Memory B cell (primary cell): ENCODE data around the gene VEGFB.

Source experiments
- ATAC-seq: fragments of 150-1000 bp; cut with Tn5 transposase; 2 replicates; pipeline ENCODE4 v1.10.0; 2021; ENCODE audit warnings: low read depth, mild to moderate bottlenecking, moderate library complexity
- DNase-seq, 2 donors: peaks; one replicate each; pipeline ENCODE4 v3.0.0; 2022; ENCODE audit warnings: low spot score in 2 of 2
- H3K27ac Mint-ChIP-seq: one replicate; pipeline ENCODE4 v1.8.0; 2022; ENCODE audit warnings: mild to moderate bottlenecking, moderate library complexity, mixed read lengths
- H3K27me3 Mint-ChIP-seq: one replicate; pipeline ENCODE4 v1.8.0; 2022; ENCODE audit warnings: mixed read lengths
- H3K36me3 Mint-ChIP-seq: one replicate; pipeline ENCODE4 v1.8.0; 2022; ENCODE audit warnings: mild to moderate bottlenecking, mixed read lengths
- H3K4me1 Mint-ChIP-seq: one replicate; pipeline ENCODE4 v1.8.0; 2022; ENCODE audit warnings: mixed read lengths
- H3K4me3 Mint-ChIP-seq: one replicate; pipeline ENCODE4 v1.8.0; 2022; ENCODE audit warnings: mild to moderate bottlenecking, moderate library complexity, mixed read lengths
- H3K9me3 Mint-ChIP-seq: one replicate; pipeline ENCODE4 v1.8.0; 2022; ENCODE audit warnings: mixed read lengths

VEGFB gene

GRCh38 chr11:64207256-64208085, 26.9 kb upstream of the VEGFB start:
- H3K4me1 Mint-ChIP-seq = peaks cover 36% of the 10 kb centered on the region
- ATAC-seq (peak; percentile 68), DNase-seq (peak in 1 of 2 donors; percentile 55)
- peaks cover 27% of the 10 kb centered on the region for H3K36me3 Mint-ChIP-seq
- H3K9me3 Mint-ChIP-seq = no peaks in the 10 kb centered on the region
- peak overlapping the region; percentile 89 for H3K4me3 Mint-ChIP-seq
- no peaks in the 10 kb centered on the region for H3K27me3 Mint-ChIP-seq
- peak overlapping the region; percentile 86 for H3K27ac Mint-ChIP-seq

- ATAC-seq = no peak
- H3K36me3 Mint-ChIP-seq = peaks cover 28% of the 10 kb centered on the region
These were observed 26.1 kb upstream of the VEGFB start for GRCh38 chr11:64208086-64208795.

GRCh38 chr11:64208796-64209562, 25.4 kb upstream of the VEGFB start:
- Mint-ChIP-seq H3K36me3 (peaks cover 25% of the 10 kb centered on the region), H3K4me1 (peaks cover 43% of the 10 kb centered on the region), H3K4me3 (peak overlapping the region; percentile 58), H3K9me3 (no peaks in the 10 kb centered on the region), H3K27me3 (no peaks in the 10 kb centered on the region), H3K27ac (peak overlapping the region; percentile 86)
- no peak for DNase-seq
- ATAC-seq = no peak

More at GRCh38 chr11:64208086-64208795, 26.1 kb upstream of the VEGFB start:
- no peaks in the 10 kb centered on the region for H3K9me3 Mint-ChIP-seq
- H3K4me1 Mint-ChIP-seq = peaks cover 39% of the 10 kb centered on the region
- no peaks in the 10 kb centered on the region for H3K27me3 Mint-ChIP-seq
- peak overlapping the region; percentile 86 for H3K27ac Mint-ChIP-seq
- peak overlapping the region; percentile 89 for H3K4me3 Mint-ChIP-seq
- DNase-seq = no peak

- Mint-ChIP-seq H3K9me3 (no peaks in the 10 kb centered on the region), H3K36me3 (peaks cover 21% of the 10 kb centered on the region), H3K27me3 (no peaks in the 10 kb centered on the region), H3K4me1 (peaks cover 41% of the 10 kb centered on the region), H3K4me3 (no peak overlapping the region), H3K27ac (no peak overlapping the region)
- DNase-seq (no peak), ATAC-seq (no peak)
These were observed 24.9 kb upstream of the VEGFB start for GRCh38 chr11:64209563-64209843.

- Mint-ChIP-seq H3K4me3 (no peak overlapping the region), H3K9me3 (no peaks in the 10 kb centered on the region), H3K27ac (no peak overlapping the region), H3K4me1 (peaks cover 38% of the 10 kb centered on the region), H3K36me3 (peaks cover 24% of the 10 kb centered on the region), H3K27me3 (no peaks in the 10 kb centered on the region)
- ATAC-seq (no peak), DNase-seq (no peak)
These were observed 23.9 kb upstream of the VEGFB start for GRCh38 chr11:64210301-64211020.

GRCh38 chr11:64211181-64211872, 23.1 kb upstream of the VEGFB start:
- Mint-ChIP-seq H3K36me3 (peaks cover 24% of the 10 kb centered on the region), H3K4me3 (no peak overlapping the region), H3K9me3 (no peaks in the 10 kb centered on the region), H3K27ac (no peak overlapping the region), H3K27me3 (no peaks in the 10 kb centered on the region), H3K4me1 (peaks cover 34% of the 10 kb centered on the region)
- no peak for DNase-seq
- no peak for ATAC-seq

- no peaks in the 10 kb centered on the region for H3K27me3 Mint-ChIP-seq
- no peak overlapping the region for H3K4me3 Mint-ChIP-seq
- H3K27ac Mint-ChIP-seq = peak overlapping the region; percentile 55
- H3K36me3 Mint-ChIP-seq = peaks cover 24% of the 10 kb centered on the region
- peaks cover 15% of the 10 kb centered on the region for H3K4me1 Mint-ChIP-seq
- ATAC-seq (no peak), DNase-seq (no peak)
- H3K9me3 Mint-ChIP-seq = no peaks in the 10 kb centered on the region
These were observed 17.5 kb upstream of the VEGFB start for GRCh38 chr11:64216879-64217278.

- H3K36me3 Mint-ChIP-seq = peaks cover 15% of the 10 kb centered on the region
- peaks cover 5% of the 10 kb centered on the region for H3K4me1 Mint-ChIP-seq
- peak overlapping the region; percentile 14 for H3K27ac Mint-ChIP-seq
- ATAC-seq (no peak), DNase-seq (no peak)
- no peaks in the 10 kb centered on the region for H3K9me3 Mint-ChIP-seq
- no peak overlapping the region for H3K4me3 Mint-ChIP-seq
- no peaks in the 10 kb centered on the region for H3K27me3 Mint-ChIP-seq
These were observed 15.6 kb upstream of the VEGFB start for GRCh38 chr11:64218628-64219353.

GRCh38 chr11:64219354-64219684, 15.1 kb upstream of the VEGFB start:
- no peaks in the 10 kb centered on the region for H3K9me3 Mint-ChIP-seq
- H3K27me3 Mint-ChIP-seq = no peaks in the 10 kb centered on the region

GRCh38 chr11:64219755-64220154, 14.6 kb upstream of the VEGFB start:
- no peaks in the 10 kb centered on the region for H3K9me3 Mint-ChIP-seq
- DNase-seq (no peak), ATAC-seq (no peak)
- no peaks in the 10 kb centered on the region for H3K27me3 Mint-ChIP-seq
- no peak overlapping the region for H3K4me3 Mint-ChIP-seq
- H3K27ac Mint-ChIP-seq = no peak overlapping the region
- H3K4me1 Mint-ChIP-seq = peaks cover 7% of the 10 kb centered on the region
- H3K36me3 Mint-ChIP-seq = peaks cover 14% of the 10 kb centered on the region

More at GRCh38 chr11:64219354-64219684, 15.1 kb upstream of the VEGFB start:
- ATAC-seq (no peak), DNase-seq (no peak)
- Mint-ChIP-seq H3K4me1 (peaks cover 7% of the 10 kb centered on the region), H3K4me3 (no peak overlapping the region), H3K27ac (no peak overlapping the region), H3K36me3 (peaks cover 14% of the 10 kb centered on the region)

GRCh38 chr11:64220271-64220670, 14.1 kb upstream of the VEGFB start:
- Mint-ChIP-seq H3K27me3 (no peaks in the 10 kb centered on the region), H3K27ac (no peak overlapping the region), H3K36me3 (peaks cover 11% of the 10 kb centered on the region), H3K4me1 (peaks cover 9% of the 10 kb centered on the region), H3K9me3 (no peaks in the 10 kb centered on the region), H3K4me3 (no peak overlapping the region)
- ATAC-seq (no peak), DNase-seq (no peak)

GRCh38 chr11:64220798-64221197, 13.6 kb upstream of the VEGFB start:
- H3K4me3 Mint-ChIP-seq = no peak overlapping the region
- H3K36me3 Mint-ChIP-seq = peaks cover 10% of the 10 kb centered on the region
- no peaks in the 10 kb centered on the region for H3K9me3 Mint-ChIP-seq
- no peak for ATAC-seq
- no peaks in the 10 kb centered on the region for H3K27me3 Mint-ChIP-seq
- peaks cover 11% of the 10 kb centered on the region for H3K4me1 Mint-ChIP-seq
- H3K27ac Mint-ChIP-seq = no peak overlapping the region
- DNase-seq = peak in 1 of 2 donors; percentile 11

- H3K9me3 Mint-ChIP-seq = no peaks in the 10 kb centered on the region
- H3K27ac Mint-ChIP-seq = no peak overlapping the region
- peaks cover 20% of the 10 kb centered on the region for H3K4me1 Mint-ChIP-seq
- no peak for ATAC-seq
- no peak overlapping the region for H3K4me3 Mint-ChIP-seq
- peaks cover 6% of the 10 kb centered on the region for H3K36me3 Mint-ChIP-seq
- DNase-seq = no peak
- no peaks in the 10 kb centered on the region for H3K27me3 Mint-ChIP-seq
These were observed 11.8 kb upstream of the VEGFB start for GRCh38 chr11:64222651-64223000.
